GM19467 (cell line): ENCODE data around the gene TMEM245.

Source experiments
- ATAC-seq: cut with Tn5 transposase; IDR thresholded peaks from one replicate; pipeline ENCODE4 v1.9.1; 2021; ENCODE audit warnings: mild to moderate bottlenecking, moderate library complexity; ENCODE audit not compliant: unreplicated experiment

Gene TMEM245

DNA sequence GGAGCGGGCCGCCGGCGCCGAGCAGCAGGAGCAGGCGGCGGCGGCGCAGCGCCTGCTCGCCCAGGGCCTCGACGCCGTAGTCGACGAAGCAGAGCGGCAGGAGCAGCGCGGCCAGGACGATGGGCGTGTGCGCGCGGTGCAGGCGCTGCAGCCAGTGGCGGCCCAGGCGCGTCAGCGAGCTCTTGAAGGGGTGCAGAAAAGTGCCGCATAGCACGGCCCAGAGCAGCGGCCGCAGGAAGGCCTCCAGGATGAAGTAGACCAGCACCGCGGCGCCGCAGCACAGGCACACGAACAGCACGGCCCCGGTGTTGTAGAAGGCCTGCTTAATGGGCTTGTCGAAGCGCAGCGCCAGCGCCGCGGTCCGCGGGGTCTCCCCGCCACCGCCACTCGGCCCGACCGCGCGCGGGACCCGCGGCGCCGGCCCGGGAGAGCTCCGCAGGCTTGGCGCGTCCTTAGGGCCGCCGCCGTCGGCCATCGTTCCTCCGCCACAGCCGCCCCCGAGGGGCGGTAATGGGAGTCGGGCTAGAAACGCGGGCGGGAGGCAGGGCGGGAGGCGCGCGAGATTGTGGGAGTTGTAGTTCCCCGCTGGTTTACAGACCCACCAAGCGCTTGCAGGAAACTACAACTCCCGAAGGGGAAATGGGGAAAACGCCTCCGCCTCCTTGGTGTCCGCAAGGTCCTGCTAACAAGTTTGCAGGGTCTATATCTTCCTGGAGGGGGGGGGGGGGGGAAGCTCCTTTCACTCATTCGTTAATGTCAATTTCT, at the start of gene TMEM245:
TSS of gene TMEM245 (minus strand) at position 509 of the 765 bp plus-strand sequence. CDS start at position 475, 34 bp downstream.
- ATAC-seq = peak; percentile 91

DNA sequence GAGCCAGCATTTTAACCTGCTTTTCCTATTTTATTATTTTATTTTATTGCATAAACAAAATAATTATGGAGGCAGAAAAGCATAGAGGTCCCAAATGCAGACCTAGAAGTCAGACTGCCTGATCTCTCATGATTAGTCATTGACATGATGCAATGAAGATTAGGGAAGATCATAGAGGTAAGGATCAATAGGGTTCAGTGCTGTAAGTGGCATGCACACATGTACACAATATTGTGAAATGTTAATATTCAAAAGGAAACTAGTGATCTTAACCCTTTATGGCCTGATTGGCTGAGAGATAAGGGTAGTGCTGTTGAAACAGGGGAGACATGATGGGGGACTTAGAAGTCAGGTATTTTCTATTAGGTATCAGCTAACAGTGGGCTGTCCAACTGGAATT, 48.4 kb upstream of the TMEM245 start:
- ATAC-seq = no peak

DNA sequence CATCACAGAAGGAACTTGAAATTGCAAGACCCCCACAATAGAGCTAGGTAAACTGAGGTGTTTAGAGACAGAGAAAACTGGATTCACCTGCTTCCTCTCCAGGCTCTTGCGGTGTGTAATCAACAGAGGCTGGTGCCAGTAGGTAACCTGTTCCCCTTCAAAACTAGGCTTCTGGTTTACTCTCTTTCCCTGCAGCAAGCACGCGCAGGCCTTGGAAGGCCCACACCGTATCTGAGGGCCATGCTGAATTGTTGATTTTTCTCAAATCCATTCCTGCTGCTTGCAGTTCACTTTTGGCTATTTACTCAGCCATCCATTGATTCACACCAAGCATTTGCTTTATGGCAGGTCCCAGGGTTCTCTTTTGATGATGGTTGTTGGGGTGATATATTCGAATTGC, 48.0 kb upstream of the TMEM245 start:
- ATAC-seq = no peak

DNA sequence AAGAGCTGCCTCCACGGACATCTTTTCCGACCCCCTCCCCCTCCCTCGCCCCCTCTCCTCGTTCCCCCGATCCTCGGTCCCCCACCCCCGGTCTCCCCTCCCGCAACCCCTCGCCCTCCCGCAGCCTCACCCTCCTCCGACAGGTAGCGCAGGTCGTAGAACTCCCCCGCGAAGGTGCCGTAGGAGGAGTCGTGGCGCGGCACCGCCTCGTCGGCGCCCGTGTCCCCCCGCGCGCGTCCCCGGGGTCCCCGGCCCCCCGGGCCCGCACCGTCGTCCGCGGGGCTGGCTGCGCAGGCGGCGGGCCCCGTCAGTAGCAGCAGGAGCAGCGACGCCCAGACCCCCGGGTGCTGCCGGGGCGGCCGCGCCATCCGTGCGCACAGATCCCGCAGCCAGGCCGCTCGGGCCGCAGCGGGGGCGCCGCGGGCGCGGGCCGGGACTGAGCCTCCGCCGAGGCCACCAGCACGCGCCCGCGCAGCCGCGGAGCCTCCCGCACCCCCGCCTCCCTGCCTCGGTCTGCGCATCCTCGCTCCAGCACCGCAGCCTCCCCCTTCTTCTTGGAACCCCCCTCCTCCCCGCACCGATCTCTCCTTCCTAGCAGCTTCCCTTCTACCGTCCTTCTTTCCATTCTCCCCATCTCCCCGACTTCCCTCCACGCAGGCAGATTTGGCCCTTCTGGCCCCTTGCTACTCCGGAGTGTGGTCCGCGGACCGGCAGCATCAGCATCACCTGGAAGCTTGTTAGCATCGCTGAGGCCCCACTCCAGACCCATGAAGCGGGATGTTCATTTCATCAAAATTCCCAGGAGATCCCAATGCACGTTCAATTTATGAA, 47.2 kb upstream of the TMEM245 start, which contains the start of gene FRRS1L:
TSS of gene FRRS1L (minus strand) at position 479 of the 831 bp plus-strand sequence. CDS start at position 368, 111 bp downstream.
- no peak for ATAC-seq

DNA sequence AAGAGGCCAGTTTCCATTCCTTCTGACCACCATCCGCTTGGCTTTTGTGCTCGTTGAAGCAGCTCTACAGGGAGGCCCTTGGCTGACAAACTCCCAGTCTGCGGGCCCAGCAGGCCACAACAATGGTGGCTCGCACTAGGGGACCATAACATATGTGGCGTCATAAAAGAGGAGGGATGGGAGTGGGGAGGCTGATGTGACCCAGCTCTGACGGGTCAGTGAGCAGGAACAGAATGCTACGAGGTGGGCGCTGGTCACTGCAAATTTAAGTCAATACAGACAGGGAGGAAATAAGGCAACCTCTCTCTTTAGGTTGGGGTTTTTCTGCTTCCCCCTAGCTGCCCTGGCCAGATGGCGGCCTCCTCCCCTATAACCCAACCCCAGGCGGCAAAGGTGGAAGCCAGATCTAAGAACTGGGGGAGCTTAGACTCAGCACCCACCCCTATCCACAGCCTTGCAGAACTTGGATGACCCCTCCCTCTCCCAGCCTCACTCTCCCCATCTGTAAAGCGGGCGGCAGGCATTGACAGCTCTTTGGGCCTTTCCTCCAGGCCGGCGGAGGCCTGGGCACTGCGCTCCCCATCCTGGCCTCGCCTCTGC, 46.5 kb upstream of the TMEM245 start:
- no peak for ATAC-seq

DNA sequence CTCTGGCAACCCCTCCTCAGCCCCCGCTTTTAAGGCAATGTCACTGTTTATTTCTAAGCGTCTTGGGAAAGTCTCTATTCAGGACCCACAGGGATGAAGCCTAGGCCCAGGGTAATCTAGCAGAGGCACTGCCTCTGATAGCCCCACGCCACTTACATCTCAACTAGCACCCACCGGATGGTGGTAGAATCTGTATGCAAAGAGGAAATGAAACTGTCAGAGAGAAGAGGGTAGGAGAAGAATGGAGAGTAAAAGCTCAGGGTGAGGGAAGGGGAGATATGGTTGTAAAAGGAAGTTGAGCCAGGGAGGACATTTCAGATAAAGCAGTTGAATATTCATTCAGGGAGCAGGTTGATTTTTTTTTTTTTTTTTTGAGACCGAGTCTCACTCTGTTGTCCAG, 44.3 kb upstream of the TMEM245 start:
- ATAC-seq = no peak

DNA sequence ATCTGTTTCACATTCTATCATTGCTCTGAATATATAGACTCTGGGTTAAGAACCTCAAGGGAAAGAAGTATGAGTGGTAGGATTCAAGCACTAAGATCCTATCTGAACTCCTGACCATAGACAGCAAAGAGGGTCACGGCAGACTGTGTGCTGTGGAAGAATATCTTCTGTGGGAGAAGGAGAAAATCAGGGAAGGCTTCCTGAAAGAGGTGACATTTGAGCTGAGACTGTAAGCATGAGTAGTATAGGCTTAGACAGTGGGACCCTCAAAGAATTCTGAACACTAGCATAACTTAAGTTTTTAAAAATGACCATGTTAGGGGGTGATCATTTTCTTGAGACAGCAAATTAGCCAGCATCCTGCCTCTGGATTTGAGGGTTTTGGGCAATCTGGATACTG, 43.4 kb upstream of the TMEM245 start:
- ATAC-seq = no peak

DNA sequence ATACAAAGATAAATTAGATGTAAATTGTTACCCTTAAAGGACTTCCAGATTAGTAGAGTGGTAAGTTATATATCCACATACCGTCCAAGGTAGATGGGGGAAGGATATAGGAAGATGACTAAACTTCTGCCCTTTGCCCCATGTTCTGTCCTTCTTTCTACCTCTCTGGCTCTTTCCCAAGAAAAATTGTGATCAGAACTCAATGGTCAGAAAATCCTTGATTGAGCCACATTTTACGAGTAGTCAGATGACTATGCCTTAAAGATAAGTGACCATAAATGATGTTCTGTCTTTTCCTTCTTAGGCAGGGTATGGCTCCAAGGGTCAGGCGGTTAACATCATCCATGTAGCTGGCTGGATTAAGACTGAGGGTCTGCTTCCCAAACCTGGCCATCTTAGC, 42.9 kb upstream of the TMEM245 start:
- no peak for ATAC-seq

DNA sequence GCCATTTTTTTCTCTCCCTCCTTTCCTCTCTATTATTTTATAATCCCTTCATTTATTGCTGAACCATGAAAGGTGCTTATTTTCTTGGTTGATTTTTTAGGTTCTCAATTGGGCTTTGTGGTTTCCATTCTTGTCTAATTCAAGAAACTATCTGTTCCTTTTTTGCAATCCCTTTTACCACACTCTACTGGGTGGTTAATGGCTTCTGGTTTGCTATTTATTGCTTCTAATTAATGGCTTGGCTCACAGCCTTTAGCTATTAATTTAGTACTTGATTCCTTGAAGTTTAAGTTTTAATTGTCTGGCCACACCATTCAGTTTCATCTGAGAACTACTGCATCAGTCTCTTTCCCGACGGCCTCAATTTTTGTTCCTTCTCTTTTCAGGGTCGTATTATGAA, 41.7 kb upstream of the TMEM245 start:
- ATAC-seq = no peak

DNA sequence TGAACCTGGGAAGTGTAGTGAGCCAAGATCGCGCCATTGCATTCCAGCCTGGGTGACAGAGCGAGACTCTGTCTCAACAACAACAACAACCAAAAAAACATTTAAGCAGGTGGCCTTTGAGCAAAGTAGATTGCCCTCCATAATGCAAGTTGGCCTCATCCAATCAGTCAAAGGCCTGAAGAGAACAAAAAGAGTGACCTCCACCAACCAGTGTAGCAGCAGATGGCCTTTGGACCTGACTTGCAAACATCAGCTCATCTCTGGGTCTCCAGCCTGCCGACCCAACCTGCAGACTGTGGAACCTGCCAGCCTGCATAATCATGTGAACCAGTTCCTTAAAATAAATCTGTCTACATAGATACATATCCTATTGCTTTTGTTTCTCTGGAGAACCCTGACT, 39.8 kb upstream of the TMEM245 start:
- no peak for ATAC-seq

DNA sequence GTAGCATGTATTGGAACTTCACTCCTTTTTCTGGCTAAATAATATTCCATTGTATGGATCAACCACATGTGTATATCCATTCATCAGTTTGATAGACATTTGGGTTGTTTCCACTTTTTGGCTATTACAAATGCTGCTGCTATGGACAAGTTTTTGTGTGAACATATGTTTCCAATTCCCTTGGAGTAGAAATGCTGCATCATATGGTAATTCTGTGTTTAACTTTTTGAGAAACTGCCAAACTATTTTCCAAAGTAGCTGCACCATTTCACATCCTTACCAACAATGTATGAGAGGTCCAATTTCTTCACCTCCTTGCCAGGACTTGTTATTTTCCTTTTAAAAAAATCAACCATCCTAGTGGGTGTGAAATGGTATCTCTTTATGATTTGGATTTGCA, 38.9 kb upstream of the TMEM245 start:
- no peak for ATAC-seq

DNA sequence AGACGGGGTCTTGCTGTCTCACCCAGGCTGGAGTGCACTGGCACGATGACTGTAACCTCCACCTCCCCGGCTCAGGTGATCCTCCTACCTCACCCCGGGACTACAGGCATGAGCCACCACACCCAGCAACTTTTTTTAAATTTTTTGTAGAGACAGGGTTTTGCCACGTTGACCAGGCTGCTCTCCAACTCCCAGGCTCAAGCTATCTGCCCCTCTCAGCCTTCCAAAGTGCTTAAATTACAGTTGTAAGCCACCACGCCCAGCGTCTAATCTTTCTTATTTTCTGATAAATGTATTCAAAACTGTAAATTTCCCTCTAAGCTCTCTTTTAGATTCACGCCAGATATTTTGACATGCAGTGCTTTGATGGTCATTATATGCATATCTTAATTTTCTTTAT, 37.0 kb upstream of the TMEM245 start:
- ATAC-seq = no peak

DNA sequence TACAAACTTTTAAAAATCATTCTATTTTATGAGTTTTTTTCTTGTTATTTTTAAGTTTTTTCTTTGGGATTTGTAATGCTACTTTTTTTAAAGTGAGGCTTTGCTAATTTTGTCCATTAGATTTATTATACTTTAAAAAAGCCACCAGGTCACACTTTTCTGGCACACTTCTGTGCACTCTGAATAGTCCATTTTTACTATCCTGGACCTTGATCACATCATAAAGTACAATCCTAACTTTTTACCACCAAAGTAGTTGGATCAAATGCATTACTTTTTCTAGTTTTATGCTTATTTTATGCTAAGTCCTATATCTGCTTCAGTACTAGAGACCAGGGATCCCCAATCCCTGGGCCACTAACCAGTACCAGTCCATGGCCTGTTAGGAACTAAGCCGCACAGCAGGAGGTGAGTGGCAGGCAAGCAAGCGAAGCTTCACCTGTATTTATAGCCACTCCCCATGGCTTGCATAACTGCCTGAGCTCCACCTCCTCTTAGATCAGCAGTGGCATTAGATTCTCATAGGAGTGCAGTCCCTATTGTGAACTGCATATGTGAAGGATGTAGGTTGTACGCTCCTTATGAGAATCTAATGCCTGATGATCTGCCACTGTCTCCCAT, 31.3 kb upstream of the TMEM245 start:
- no peak for ATAC-seq

DNA sequence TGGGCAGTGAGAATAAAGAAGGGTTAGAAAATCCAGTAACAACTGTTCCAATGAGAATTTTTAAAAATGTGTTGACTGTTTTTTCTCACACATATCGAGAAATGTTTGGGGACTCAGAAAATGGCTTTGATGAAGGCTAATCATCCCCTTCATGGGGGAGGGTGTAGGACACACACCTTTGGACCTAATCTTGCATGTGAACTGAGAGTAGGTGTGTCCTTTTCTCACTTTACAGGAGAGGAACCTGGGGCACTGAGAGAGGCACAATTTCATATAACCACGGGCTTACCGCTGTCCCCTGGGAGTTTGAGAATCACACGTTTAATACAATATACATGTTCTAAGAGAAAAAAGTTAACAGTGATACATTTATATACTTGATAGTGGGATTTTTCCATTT, 30.0 kb upstream of the TMEM245 start:
- ATAC-seq = no peak

DNA sequence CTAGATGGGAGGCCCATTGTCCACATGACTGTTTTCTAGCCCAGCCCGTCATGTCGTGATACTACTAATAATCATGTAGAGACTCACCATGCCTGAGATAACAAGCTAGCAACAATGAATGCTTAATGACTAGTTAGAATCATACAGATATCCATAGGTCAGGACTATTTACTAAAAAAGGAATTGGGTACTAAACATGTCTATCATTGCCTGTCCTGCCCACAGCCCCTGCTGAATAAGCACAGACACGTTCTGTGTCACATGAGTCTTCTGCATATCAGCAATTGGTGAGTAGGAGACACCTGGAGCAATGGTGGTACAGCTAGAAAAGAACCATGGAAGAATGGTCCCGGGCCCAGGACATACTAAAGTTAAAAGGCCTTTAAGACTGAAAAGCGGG, 29.3 kb upstream of the TMEM245 start:
- no peak for ATAC-seq

DNA sequence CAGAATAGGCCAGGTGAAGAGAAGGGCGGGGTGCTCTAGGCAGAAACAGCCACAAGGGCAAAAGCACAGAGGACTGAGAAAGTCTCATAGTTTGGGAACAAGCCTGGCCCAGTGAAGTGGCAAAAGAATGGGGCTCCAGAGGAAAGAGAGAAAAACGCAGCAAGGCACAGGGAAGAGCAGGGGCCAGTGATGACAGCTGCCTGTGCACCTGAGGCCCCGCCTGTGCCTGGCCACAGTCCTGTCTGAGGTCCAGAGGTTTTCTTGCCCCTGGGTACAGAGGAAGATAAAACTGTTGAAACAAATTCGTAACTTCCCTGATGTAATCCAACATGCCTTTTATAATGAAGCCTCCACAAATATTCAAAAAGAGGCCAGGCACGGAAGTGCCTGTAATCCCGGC, 25.3 kb upstream of the TMEM245 start:
- no peak for ATAC-seq

DNA sequence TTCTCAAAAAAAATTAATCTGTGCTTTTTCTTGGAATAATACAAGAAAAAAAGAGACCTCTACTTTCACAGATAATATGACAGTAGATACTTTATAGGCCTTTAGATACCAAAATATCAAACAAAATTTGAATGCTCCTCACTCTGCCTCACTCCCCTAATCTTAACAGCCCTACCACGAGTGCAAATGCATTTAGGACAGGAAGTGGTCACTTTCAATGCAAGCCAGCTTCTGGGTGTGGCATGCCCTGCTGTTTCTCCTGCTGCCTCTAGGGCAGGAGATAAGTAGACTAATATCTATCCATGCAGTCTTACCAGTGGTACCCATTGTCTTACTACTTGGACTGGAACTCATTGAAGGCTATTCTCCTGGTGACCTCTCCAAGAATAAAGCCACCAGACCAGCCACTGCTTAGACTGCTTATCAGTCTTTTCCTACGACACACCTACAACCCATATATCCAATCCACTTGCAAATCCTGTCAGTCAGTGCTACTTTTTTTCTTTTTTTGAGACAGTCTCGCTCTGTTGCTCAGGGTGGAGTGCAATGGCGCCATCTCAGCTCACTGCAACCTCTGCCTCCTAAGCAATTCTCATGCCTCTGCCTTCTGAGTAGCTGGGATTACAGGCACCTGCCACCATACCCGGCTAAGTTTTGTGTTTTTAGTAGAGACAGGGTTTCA, 24.3 kb upstream of the TMEM245 start:
- ATAC-seq = peak; percentile 99

DNA sequence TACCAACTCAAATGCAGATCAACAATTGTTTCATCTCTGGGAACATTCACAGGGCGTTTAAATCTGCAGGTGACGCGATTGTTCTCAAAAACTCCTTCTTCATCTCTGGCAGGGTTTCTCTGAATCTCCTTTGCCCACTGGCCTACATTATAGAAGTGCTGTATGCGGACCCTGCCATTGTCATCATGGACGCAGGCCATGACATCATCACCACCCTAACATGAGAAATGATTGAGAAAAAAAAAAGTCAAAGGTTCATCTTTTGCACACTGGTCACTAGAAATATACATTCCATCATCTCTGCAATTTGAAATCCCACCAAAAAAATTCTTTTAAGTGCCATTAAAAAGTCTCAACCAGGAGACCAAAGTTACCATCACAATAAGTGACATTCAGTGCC, 21.6 kb upstream of the TMEM245 start:
- ATAC-seq = no peak

DNA sequence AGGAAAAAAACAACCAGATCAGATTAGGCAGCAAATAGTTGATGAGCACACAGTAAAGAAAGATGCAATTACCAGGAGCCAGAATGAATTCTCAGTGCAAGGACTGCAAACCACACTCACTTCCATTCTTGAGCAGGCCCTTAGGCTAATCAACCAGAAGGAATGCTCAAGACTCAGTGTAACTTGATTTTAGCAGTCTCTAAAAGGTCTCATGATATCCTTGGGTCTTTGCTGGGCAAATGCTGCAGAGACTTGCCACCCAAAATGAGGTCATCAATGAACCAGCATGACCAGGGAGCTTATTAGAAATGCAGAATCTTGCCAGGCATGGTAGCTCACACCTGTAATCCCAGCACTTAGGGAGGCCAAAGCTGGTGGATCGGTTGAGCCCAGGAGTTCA, 20.1 kb upstream of the TMEM245 start:
- no peak for ATAC-seq

DNA sequence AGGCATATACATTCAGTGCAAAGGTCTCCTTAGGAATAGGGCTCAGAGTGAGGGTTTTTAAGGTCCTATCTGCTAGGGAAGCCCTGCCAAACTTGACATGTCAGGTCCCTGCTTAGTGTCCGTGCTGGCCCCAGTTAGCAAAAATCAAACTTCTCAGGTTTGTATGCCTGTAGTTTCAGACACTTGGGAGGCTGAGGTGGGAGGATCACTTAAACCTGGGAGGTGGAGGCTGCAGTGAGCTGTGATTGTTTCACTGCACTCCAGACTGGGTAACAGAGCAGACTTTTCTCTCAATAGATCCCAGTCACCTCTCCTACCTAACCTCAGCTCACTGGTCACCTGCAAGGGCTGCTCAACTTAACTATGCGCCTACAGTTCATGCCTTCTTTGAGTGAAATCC, 18.7 kb upstream of the TMEM245 start:
- ATAC-seq = no peak

DNA sequence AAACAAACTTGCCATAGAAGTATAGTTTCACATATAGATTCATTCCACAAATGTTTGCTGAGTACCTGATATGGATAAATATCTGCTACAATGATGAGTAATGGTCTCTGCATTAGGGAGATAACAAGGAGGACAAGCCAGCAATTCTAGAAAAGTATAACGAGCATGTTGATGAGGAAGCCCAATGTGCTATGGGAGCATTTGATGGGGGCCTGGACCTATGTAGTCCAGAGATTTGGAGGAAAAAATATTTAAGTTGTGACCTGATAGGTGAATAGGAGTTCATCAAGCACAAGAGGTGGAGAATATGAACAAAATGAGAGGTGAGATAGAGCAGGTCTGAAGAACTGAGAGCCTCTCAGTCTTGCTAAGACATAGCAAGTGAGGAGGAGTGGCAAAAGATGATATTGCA, 14.4 kb upstream of the TMEM245 start:
- no peak for ATAC-seq
